ENCODE data around the gene PCNX2. TPM values are rescaled to one million over a fixed set of nuclear protein-coding genes. Genes with fewer than 3 reads are reported as not detected.

Gene PCNX2
- total RNA-seq, 1 donor from 2014 or later: 25.5 TPM

GRCh38 chr1:233328142-233328921 is 32.8 kb upstream of the PCNX2 start:
- Histone ChIP-seq H3K4me3 (ENCODE audit: insufficient read depth, low read depth, low read length) (peak overlapping the region; percentile 57), H3K27ac (ENCODE audit: low read depth, low read length) (no peak overlapping the region), H3K9me3 (ENCODE audit: insufficient read depth, low read depth, low read length) (no peaks in the 10 kb centered on the region), H3K4me1 (ENCODE audit: insufficient read depth, low read length) (peaks cover 5% of the 10 kb centered on the region), H3K27me3 (ENCODE audit: insufficient read depth, low read length) (peaks cover 8% of the 10 kb centered on the region), H3K36me3 (ENCODE audit: insufficient read depth, low read length) (no peaks in the 10 kb centered on the region), H3K79me2 (ENCODE audit: insufficient read depth, low read length) (no peaks in the 10 kb centered on the region), H2AFZ (ENCODE audit: low read depth, low read length) (peak overlapping the region; percentile 96), H3K9ac (ENCODE audit: low read length) (peak overlapping the region; percentile 31), H3K4me2 (ENCODE audit: low read length) (peak overlapping the region; percentile 91), H4K20me1 (ENCODE audit: insufficient read depth, low read length) (peaks cover 6% of the 10 kb centered on the region)
- no peak overlapping the region for H3K27ac Mint-ChIP-seq (ENCODE audit: unreplicated experiment)
- H3K36me3 Mint-ChIP-seq (ENCODE audit: low read depth, unreplicated experiment): no peaks in the 10 kb centered on the region
- FAIRE-seq: no peak
- H3K4me3 Mint-ChIP-seq (ENCODE audit: unreplicated experiment): peak overlapping the region; percentile 83
- peaks cover 4% of the 10 kb centered on the region for H3K27me3 Mint-ChIP-seq (ENCODE audit: low read depth, unreplicated experiment)
- no peak for DNase-seq (ENCODE audit: low read depth)
- peaks cover 2% of the 10 kb centered on the region for H3K9me3 Mint-ChIP-seq (ENCODE audit: unreplicated experiment)
- TF ChIP-seq CTCF (IDR thresholded peaks at IDR 0.05; ENCODE audit: insufficient read depth, low read depth, low read length): no peak
- peak; percentile 73 for TF ChIP-seq EZH2 (IDR thresholded peaks at IDR 0.05; ENCODE audit: insufficient read depth, low read length)
- H3K4me1 Mint-ChIP-seq (ENCODE audit: low read depth, unreplicated experiment): peaks cover 3% of the 10 kb centered on the region

DNA sequence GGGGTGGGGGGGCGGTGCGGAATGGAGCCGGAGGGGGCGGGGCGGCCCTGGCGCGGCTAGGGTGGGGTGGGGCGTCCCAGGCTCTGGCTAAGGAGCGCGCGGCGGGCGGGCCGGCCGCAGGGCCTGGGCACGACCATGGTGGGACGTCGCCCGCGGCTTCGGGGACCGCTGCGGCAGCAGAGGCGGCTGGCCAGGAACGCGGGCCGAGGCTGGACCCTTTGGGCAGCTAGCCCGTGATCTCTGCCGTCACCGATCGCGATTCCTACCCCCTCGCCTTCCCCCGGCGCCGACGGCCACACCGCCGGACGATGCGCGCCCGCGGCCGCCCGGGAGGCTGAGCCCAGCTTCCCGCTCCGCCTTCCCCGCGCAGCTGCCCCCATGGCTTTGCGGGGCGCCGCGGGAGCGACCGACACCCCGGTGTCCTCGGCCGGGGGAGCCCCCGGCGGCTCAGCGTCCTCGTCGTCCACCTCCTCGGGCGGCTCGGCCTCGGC is 32.2 kb upstream of the PCNX2 start, which contains the start of gene MAP3K21:
MAP3K21 (plus strand) TSS at position 74 of the 491 bp plus-strand sequence; CDS start at position 379, 305 bp downstream.
- Histone ChIP-seq H3K4me2 (ENCODE audit: low read length) (peak within 1 kb of the TSS; percentile 91), H3K4me1 (ENCODE audit: insufficient read depth, low read length) (peaks cover 5% of the 10 kb centered on the region), H3K27me3 (ENCODE audit: insufficient read depth, low read length) (peaks cover 8% of the 10 kb centered on the region), H2AFZ (ENCODE audit: low read depth, low read length) (peak within 1 kb of the TSS; percentile 96), H3K9ac (ENCODE audit: low read length) (peak within 1 kb of the TSS; percentile 31), H3K4me3 (ENCODE audit: insufficient read depth, low read depth, low read length) (peak within 1 kb of the TSS; percentile 57), H3K9me3 (ENCODE audit: insufficient read depth, low read depth, low read length) (no peaks in the 10 kb centered on the region), H3K36me3 (ENCODE audit: insufficient read depth, low read length) (no peaks in the 10 kb centered on the region), H4K20me1 (ENCODE audit: insufficient read depth, low read length) (peaks cover 6% of the 10 kb centered on the region), H3K27ac (ENCODE audit: low read depth, low read length) (no peak within 1 kb of the TSS), H3K79me2 (ENCODE audit: insufficient read depth, low read length) (no peaks in the 10 kb centered on the region)
- H3K4me1 Mint-ChIP-seq (ENCODE audit: low read depth, unreplicated experiment): peaks cover 3% of the 10 kb centered on the region
- H3K9me3 Mint-ChIP-seq (ENCODE audit: unreplicated experiment): peaks cover 2% of the 10 kb centered on the region
- peaks cover 4% of the 10 kb centered on the region for H3K27me3 Mint-ChIP-seq (ENCODE audit: low read depth, unreplicated experiment)
- H3K36me3 Mint-ChIP-seq (ENCODE audit: low read depth, unreplicated experiment): no peaks in the 10 kb centered on the region
- peak within 1 kb of the TSS; percentile 83 for H3K4me3 Mint-ChIP-seq (ENCODE audit: unreplicated experiment)
- FAIRE-seq (no peak), DNase-seq (ENCODE audit: low read depth) (peak; percentile 4)
- H3K27ac Mint-ChIP-seq (ENCODE audit: unreplicated experiment): no peak within 1 kb of the TSS
- TF ChIP-seq EZH2 (IDR thresholded peaks at IDR 0.05; ENCODE audit: insufficient read depth, low read length): peak; percentile 59
- TF ChIP-seq CTCF (IDR thresholded peaks at IDR 0.05; ENCODE audit: insufficient read depth, low read depth, low read length): no peak

Measured in astrocyte (in vitro differentiated cells and primary cell).